ENCODE results near the gene SCRN2. TPM values are rescaled to one million over a fixed set of nuclear protein-coding genes. Genes with fewer than 3 reads are reported as not detected.

The SCRN2 gene
- 18.2 and 32.7 TPM in 2 replicates for total RNA-seq

DNA sequence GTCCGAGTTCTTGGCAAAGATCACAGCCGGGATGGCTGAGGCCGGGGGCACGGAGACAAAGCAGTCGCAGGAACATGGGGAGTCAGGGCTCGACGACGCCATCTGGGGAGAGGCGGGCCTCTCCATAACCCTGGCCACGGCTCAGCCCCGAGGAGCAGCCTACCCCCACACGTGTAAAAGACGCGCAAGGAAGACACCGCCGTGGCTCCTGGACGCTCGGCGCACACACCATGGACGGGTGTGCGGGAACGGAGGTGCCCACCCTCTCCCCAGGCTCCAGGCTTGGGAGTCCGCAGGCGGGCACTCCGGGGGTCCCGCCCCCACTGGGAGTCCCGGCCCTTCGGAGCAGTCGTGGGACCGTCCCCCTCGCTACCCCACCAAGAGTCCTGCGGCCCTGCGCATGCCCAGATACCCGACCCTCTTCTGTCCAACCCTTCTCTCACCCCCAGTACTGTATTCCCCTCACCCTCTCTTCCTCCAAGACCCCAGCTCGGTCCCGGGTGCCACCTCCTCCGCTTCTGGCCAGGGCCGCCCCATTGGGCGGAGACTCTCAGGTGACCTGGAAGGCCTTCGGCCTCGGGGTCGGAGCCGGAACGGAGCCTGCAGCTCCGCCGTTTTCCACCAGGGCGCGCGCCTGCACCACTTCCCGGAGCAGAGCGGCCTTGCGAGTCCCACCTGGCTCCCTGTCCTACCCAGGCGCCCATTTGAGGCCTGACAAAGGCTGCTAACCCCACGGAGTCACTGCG is at the start of gene SCRN2:
SCRN2 (minus strand) TSS at position 532 of the 746 bp plus-strand sequence; CDS start at position 102, 430 bp downstream.

DNA sequence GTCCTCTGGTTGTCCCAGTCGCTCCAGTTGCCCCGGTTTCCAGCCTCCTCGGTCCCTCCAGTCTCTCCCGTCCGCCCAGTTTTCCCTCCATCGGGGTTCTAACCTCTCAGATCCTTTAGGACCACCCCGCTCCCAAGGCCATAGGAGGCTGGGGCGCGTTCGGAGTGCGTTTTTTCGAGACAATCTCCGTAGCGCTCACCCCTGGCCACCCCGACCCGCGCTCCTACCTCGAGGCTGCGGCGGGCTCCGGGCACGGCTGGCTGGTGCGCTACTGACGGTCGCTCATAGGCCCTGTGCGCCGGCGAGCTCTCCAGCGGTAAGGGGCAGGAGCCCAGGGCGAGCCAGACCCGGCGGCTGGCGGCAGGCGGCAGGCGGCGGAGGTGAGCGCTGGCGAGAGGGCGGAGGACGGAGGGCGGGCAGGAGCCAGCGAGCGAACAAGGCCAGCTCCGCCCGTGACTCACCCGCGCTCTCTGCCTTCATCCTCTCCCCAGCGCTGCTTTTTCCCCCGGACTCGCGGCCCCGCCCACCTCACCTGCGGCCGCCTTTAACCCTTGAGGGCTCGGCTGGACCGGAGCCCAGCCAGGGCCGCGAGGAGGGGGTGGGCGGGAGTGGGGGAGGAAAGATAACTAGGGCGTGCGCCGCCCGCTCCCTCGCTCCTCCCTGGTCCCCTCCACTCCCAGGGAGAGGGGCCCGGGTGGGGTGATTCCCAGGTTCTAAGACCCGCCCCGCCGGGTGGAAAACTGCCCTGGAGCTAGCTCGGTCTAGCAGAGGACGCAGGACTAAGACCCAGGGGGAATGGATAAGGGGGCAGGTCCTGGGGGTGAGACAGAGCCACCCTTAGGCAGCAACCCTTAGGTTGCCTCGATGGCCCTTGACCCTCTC is 9.9 kb upstream of the SCRN2 start, which contains the start of gene SP6:
SP6 (minus strand) TSS at position 472 of the 882 bp plus-strand sequence. CDS start 2,734 bp downstream, outside the sequence.

DNA sequence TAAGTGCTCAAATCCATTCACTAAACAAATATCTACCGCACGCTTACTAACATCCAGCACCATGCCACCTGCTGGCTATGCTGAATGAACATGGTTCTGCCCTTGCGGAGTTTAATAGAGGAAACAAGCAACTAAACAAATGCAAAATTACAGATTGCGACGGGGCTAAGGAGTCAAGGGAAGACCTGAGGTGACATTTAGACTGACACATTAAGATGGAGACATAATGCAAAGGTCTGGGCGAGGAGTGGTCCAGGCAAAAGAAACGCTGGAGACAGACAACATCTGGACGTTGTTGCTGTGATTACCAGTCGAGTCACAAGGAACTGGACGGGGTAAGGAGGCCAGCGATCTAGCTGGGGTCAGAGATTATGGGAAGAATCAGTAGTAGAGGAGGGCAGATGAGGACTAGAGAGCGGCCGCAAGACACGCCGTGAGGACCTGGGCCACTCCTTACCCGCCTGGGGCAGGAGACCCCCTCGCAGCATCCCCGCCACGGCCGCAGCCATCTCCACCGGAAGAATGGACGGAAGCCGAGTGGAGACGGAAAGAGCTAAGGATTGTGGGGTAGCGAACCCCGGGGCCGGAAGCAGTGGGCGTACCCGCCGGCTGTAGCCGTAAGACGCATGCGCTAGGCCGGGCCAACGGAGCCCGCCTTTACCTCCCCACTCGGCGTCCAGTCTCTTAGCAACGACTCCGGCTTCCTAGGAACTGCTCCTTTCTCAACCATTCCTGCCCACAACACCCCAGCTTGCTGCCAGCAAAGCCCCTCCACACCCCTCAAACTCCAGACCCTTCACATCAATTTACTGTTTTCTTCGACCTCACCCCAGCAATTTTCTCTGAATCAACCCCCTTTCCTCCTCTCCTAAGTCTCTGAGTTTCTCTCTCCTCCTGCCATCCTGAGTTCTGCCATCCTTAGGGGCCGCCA is 9.8 kb downstream of the SCRN2 start, which contains the start of the genes LRRC46 and MRPL10:
LRRC46 (plus strand) TSS at position 668 of the 931 bp plus-strand sequence. CDS start 320 bp downstream, outside the sequence.
MRPL10 (minus strand) TSS at position 539 of the 931 bp plus-strand sequence; CDS start at position 509, 30 bp downstream.

DNA sequence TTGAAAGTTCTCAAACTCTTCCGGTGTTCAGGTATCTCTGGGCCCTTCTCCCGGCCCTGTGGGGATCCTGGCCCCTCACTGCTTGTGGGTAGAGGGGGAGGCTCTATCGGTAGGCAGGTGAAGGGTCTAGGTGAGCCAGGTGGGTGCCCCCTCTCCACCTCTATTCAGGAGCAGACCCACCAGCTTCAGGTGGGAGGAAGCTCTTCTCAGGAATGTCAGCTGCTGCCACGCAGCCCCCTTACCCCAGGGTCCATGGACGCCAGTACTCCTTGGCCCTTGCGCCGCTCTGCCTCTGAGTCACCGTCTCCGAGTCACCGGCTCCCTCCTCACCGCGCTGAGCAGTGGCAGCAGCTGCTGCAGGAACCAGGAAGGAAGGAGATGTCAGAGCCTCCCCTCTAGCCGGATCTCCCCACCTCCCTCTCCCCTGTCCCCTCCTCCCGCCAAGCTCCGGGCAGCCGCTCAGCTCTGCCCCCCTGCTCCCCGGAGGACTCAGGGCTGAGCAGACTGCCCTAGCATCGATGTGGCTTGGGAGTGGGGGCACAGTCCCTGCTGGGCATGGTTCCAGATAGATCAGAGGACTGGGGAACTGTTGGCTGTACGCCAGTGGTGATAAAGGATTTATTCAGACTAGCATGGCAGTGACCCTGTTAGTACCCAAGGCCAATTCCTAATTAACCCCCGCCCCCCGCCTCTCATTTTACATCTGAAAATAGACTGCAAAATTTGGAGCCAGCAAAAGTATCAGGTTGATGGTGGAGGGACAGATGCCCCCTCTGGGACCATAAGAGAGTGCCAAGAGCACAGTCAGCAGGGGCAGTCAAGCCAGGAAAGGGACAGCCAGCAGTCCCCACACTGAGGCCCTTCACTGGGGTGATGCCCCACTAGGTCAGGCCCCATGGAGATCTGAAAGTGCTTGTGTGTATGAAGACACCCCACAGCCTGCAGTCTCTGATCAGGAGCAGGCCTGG is 19.4 kb downstream of the SCRN2 start, which contains the start of gene OSBPL7:
OSBPL7 (minus strand) TSS at position 371 of the 968 bp plus-strand sequence. CDS start 1,516 bp downstream, outside the sequence.

Other genes starting within 250 kb of the SCRN2 start
- 339 and 614 TPM in 2 replicates for gene KPNB1, start 191.4 kb downstream of the SCRN2 start, total RNA-seq
- gene TBKBP1, start 147.1 kb downstream of the SCRN2 start, total RNA-seq, result 1.2 and 9.0 TPM in 2 replicates
- gene TBX21, start 108.0 kb downstream of the SCRN2 start, total RNA-seq, result not detected in 2 replicates
- gene OSBPL7, start 19.5 kb downstream of the SCRN2 start, total RNA-seq, result 4.2 and 9.6 TPM in 2 replicates
- 14.4 and 26.6 TPM in 2 replicates for gene MRPL10, start 9.7 kb downstream of the SCRN2 start, total RNA-seq
- gene LRRC46, start 9.6 kb downstream of the SCRN2 start, total RNA-seq, result 0.19 TPM in 1 of 2 replicates, not detected in the other
- gene SP6, start 9.9 kb upstream of the SCRN2 start, total RNA-seq, result under 0.01 and 0.56 TPM in 2 replicates
- 0.19 and 0.28 TPM in 2 replicates for gene SP2, start 55.0 kb upstream of the SCRN2 start, total RNA-seq
- gene PNPO, start 100.3 kb upstream of the SCRN2 start, total RNA-seq, result 40.0 and 59.6 TPM in 2 replicates
- gene PRR15L, start 116.6 kb upstream of the SCRN2 start, total RNA-seq, result not detected in 2 replicates
- 63.7 and 76.5 TPM in 2 replicates for gene CDK5RAP3, start 129.8 kb upstream of the SCRN2 start, total RNA-seq
- 49.9 and 63.3 TPM in 2 replicates for gene COPZ2, start 196.5 kb upstream of the SCRN2 start, total RNA-seq
- gene NFE2L1, start 207.1 kb upstream of the SCRN2 start, total RNA-seq, result 134 and 148 TPM in 2 replicates

All from regular cardiac myocyte (primary cell).